SH-SY5Y (cell line): ENCODE data around the gene FOXP1.

Experiments used
- GATA2 ChIP-seq: IDR thresholded peaks from 2 replicates; pipeline ENCODE4 v1.6.1; 2011; ENCODE audit warnings: mild to moderate bottlenecking, low read depth, low read length
- GATA3 ChIP-seq: IDR thresholded peaks from 2 replicates; pipeline ENCODE4 v1.6.1; 2011; ENCODE audit warnings: low read depth, mild to moderate bottlenecking, low read length, moderate library complexity

DNA sequence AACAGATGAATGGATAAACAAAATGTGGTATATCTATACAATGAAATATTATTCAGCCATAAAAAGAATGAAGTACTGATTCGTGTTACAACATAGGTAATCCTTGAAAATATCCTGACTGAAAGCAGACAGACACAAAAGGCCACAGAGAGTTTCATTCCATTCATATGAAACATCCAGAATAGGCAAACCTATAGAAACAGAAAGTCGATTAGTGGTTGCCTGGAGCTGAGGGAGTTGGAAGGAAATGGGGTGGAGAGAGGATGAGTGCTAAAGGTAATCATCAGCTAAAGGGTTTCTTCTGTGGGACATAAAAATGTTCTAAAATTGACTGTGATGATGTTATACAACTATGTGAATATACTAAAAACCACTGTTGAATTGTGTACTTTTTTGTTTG, 22.9 kb downstream of the FOXP1 start:
- TF ChIP-seq GATA3 = no peak
- TF ChIP-seq GATA2 = no peak
